Hippocampal formation (tissue), 2 donors: ENCODE data around the gene ASPHD2.

Experiments used
- DNase-seq, 2 donors: peaks; one replicate each; lab custom pipeline; 2025; lab: John Stamatoyannopoulos, UW

The ASPHD2 gene

GRCh38 chr22:26446808-26447515, 17.9 kb downstream of the ASPHD2 start:
- DNase-seq, result no peak

- DNase-seq, result peak in 1 of 2 donors; percentile 24
Observed at GRCh38 chr22:26447584-26448329, 18.7 kb downstream of the ASPHD2 start.

- DNase-seq, result no peak
Observed at GRCh38 chr22:26448334-26448733, 19.3 kb downstream of the ASPHD2 start.

GRCh38 chr22:26448941-26449340, 19.9 kb downstream of the ASPHD2 start:
- DNase-seq, result no peak

GRCh38 chr22:26450453-26451185, 21.6 kb downstream of the ASPHD2 start:
- DNase-seq, result no peak

GRCh38 chr22:26452236-26453016, 23.4 kb downstream of the ASPHD2 start:
- DNase-seq, result no peak

- DNase-seq, result no peak
Observed at GRCh38 chr22:26453216-26453615, 24.2 kb downstream of the ASPHD2 start.

GRCh38 chr22:26453812-26454500, 24.9 kb downstream of the ASPHD2 start:
- no peak for DNase-seq

GRCh38 chr22:26457661-26458272, 28.7 kb downstream of the ASPHD2 start:
- DNase-seq, result no peak

- no peak for DNase-seq
Observed at GRCh38 chr22:26460202-26460601, 31.1 kb downstream of the ASPHD2 start.

GRCh38 chr22:26461188-26461810, 32.2 kb downstream of the ASPHD2 start:
- peak in 1 of 2 donors; percentile 2 for DNase-seq

- DNase-seq, result no peak
Observed at GRCh38 chr22:26462051-26462450, 33.0 kb downstream of the ASPHD2 start.

- DNase-seq, result no peak
Observed at GRCh38 chr22:26462641-26463040, 33.6 kb downstream of the ASPHD2 start.

GRCh38 chr22:26463101-26463661, 34.1 kb downstream of the ASPHD2 start:
- DNase-seq, result peak in 1 of 2 donors; percentile 27

- no peak for DNase-seq
Observed at GRCh38 chr22:26463688-26464087, 34.6 kb downstream of the ASPHD2 start.

- no peak for DNase-seq
Observed at GRCh38 chr22:26464312-26464711, 35.3 kb downstream of the ASPHD2 start.

- peak in 1 of 2 donors; percentile 11 for DNase-seq
Observed at GRCh38 chr22:26466196-26466595, 37.1 kb downstream of the ASPHD2 start.

GRCh38 chr22:26470807-26471206, 41.7 kb downstream of the ASPHD2 start:
- DNase-seq, result no peak

GRCh38 chr22:26471522-26471921, 42.5 kb downstream of the ASPHD2 start:
- DNase-seq, result no peak

GRCh38 chr22:26474682-26475081, 45.6 kb downstream of the ASPHD2 start:
- no peak for DNase-seq
